Amygdala (tissue), 56 donors: ENCODE data around the gene ATG16L2.

Experiments used
- DNase-seq, 56 donors: peaks; one replicate each; lab custom pipeline; 2025; lab: John Stamatoyannopoulos, UW

Gene ATG16L2, protein sequence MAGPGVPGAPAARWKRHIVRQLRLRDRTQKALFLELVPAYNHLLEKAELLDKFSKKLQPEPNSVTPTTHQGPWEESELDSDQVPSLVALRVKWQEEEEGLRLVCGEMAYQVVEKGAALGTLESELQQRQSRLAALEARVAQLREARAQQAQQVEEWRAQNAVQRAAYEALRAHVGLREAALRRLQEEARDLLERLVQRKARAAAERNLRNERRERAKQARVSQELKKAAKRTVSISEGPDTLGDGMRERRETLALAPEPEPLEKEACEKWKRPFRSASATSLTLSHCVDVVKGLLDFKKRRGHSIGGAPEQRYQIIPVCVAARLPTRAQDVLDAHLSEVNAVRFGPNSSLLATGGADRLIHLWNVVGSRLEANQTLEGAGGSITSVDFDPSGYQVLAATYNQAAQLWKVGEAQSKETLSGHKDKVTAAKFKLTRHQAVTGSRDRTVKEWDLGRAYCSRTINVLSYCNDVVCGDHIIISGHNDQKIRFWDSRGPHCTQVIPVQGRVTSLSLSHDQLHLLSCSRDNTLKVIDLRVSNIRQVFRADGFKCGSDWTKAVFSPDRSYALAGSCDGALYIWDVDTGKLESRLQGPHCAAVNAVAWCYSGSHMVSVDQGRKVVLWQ

DNA sequence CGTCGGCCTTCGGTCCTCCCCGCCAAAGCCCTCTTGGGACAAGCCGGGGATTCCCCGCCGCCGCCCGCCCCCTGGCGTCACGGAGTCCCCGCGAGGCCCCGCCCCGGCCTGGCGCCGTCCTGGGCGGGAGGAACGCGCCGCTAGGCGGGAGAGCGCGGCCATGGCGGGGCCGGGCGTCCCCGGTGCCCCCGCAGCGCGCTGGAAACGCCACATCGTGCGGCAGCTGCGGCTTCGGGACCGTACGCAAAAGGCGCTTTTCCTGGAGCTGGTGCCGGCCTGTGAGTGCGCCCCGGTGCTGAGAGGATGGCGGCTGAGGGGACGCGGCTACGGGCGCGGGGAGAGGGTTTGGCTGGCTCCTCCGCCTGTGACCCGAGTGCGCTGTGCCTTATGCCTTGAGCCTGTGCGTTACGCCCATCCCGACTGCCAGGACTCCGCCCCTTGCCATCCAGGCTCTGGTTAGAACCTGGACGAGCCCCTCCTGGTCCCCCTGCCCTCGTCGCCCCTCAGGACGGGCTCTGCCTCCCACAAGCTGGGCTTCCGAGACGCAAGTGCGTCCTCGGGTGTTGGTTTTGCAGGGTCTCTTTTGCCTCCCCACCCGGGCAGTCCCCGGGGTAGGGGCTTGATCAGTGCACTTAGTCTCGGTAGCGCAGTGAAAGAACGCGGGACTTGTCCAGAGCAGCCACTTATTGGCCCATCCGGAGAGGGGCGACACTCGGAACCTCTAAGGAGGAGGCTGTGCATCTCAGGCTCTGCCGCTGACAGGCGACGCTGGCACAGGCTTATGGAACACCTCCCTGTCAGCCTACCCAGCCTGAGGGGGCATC lies at the start of gene ATG16L2:
ATG16L2 (plus strand) TSS at position 126 of the 824 bp plus-strand sequence; CDS start at position 161, 35 bp downstream.
- peak in 42 of 56 donors; percentile 65 to 96 (median 88) for DNase-seq

DNA sequence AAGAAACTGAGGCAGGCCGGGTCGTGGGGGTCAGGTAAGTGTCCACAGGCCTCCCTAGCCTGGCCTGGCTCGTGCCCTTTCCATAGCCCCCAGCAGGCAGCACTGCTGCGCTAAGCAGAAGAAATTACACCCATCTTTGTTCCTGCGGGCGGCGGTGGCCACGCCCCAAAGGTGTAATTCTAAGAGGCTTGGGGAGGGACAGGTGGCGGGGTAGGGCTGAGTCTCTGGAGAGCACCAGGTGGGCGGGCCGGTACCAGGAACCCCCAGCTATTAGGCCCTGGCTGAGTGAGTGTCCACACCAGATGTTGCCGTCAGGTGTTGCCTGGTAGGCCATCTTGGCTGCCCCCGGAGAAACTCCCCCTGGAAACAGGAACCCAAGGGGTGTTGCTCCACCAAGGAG lies 49.7 kb upstream of the ATG16L2 start:
- DNase-seq, result no peak

DNA sequence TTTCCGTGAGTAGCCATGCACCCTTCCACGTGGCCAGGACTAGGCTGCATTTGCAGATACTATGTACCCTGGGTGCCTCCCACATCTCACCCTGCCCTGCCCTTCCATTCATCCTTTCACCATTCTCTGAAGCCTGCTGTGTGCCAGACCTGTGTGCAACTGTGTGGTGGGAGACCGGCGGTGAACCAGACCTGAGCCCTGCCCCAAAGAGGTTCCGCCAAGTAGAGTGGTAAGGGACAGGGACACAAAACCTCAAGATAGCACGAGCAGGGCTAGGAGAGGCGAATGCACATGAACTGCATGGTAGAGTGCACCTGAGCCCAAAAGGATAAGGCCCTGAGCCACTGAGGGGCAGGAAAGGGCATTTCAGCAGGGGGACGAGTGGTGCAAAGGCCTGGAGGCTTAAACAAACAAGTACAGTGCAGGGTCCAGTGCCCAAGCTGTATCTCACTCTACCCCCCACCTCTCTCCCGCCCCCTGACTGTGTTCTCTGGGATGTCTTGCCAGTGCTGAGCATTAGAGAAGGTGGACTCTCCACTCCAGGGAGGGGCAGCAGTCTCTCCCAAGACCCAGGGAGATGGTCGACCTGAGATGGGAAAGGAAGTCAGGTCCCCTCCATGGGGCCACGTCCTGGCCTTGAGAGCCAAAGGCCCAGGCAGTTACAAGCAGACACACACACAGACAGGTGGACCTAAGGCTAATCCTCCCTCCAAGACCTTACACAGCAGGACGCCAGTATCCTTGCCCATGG lies 47.9 kb upstream of the ATG16L2 start:
- DNase-seq, result no peak

DNA sequence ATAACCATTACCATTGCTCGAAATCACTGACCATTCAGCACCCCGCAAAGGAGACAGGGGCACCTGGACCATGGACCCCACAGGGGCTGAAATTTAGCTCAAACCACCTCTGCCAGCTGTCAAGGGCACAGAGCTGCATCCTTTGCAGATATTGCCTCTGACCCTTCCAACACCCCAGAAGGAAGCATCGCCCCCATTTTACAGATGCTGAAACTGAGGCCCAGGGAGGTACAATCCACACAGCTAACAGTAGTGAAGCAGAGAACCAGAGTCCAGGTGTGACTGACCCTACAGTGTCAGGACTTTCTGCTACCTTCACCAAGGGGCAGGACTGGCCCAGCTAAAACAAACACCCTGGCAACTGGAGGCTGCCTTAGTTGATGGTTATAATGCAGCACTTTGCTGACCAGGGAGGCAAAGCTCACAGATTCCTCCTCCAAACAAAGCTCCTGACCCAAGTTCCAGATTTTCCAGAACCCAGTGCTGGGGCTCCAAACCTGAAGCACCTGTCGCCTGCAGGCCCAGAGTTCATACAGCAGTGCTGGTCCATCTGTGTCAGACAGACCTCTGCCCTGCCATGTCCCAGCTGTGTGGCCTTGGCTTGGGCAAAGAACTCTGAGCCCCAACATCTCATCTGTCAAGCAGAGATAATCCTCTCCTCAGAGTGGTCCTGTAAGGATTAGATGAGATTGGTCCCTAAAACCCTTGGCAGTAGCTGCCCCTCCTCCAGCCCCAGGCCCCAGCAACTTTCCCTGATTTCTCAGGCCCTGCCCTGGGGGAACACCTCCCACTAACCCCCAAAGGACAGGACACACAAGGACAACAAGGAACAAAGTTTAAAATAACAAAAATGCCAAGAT lies 46.8 kb upstream of the ATG16L2 start:
- no peak for DNase-seq

DNA sequence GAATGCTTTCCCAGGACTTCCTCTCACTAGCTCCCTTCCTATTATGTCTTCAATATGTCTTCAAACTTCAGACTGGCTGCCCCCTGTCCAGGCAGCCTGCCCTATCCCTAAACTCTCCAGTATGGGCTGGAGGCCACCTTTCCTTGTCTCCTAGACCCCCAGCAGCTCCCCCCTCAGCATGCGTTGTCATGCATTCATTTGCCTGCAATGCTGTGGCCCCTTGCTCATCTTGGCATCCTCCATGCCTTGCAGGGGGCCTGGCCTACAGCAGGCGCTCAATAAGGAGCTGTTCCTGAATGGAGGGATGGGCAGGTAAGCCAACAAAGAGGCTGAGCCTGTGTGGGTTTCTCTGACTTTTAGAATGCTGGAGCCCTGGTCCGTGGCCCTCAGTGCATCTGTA lies 45.6 kb upstream of the ATG16L2 start:
- no peak for DNase-seq

DNA sequence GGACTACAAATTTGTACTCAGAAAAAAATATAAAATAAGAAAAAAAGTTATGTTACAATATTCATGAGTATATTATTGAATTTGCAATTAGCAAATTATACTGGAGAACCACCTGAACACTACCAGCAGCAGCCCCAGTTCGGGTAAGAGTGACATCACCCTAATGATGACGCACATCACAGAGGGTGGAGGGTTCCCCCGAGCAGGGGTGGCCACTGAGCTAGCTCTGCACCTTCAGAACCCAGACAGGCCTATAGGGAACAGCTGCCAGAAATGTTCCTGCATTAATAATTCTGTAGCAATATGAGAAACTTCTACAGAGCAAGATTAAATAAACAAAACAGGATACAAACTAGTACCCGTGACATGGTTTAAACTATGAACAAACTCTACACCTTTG lies 44.5 kb upstream of the ATG16L2 start:
- no peak for DNase-seq

DNA sequence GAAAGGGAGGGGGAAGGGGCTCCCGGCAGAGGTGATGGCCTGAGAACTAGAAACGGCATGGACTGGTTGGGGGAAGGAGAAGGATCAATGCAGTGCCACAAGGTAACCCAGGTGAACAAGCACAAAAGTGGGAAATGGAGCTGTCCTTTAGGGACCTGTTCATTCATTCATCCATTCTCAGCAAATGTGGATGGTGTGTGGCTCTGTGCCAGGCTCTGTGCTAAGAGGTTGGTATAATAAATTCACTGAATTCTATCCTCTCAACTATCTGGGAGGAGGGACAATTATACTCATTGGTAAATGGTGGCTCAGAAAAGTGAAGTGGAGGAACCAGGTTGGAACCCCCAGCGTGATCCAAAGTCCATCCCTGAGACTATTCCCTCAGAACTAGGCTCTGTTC lies 43.4 kb upstream of the ATG16L2 start:
- no peak for DNase-seq

DNA sequence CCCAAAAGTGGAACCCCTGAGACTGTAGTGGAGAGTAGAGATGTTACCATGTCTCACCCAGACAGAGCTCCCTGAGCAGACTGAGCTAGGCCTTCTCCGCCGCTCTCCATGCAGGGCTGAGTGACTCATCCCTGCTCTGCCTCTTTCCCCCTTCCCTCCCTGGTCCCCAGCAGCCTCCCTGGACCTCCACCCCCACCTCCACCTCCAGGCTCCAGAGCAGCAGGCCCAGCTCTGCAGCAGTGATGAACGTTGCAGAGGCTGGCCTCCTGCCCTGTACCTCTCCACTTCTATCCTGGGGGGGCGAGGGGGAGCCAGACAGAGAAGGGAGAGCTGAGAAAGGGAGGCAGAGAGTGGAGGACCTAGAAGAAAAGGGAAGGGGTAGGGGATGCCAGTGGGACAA lies 42.7 kb upstream of the ATG16L2 start:
- peak in 1 of 56 donors; percentile 16 for DNase-seq

DNA sequence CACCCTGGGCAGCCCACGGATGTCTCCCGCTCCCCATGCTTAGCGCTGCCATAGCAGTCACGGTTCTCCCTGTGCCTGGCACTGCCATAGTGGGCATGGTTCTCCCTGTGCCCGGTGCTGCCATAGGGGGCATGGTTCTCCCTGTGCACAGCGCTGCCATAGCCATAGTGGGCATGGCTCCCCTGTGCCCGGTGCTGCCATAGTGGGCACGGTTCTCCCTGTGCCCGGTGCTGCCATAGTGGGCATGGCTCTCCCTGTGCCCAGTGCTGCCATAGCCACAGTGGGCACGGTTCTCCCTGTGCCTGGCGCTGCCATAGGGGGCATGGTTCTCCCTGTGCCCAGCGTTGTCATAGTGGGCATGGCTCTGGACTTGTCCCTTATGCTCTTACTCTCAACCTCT lies 42.2 kb upstream of the ATG16L2 start:
- DNase-seq, result no peak

DNA sequence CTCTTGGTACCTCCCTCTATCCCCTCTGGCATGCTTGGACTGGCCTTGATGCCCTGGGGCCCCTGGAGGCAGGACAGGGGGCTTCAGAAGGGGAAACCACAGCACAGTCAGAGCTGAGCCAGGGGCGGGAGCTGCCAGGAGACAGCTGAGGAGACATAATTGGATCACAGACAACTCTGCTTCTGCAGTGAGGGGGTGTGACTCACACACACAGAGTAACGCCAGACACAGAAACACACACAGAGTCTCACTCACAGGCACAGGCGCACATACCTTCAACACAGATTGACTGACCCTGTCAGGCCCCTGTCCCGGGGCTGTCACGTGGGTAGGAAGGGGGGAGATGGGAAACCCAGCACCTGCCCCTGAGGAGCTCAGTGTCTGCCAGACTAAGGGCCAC lies 40.9 kb upstream of the ATG16L2 start:
- DNase-seq, result peak in 36 of 56 donors; percentile 20 to 77 (median 44)

DNA sequence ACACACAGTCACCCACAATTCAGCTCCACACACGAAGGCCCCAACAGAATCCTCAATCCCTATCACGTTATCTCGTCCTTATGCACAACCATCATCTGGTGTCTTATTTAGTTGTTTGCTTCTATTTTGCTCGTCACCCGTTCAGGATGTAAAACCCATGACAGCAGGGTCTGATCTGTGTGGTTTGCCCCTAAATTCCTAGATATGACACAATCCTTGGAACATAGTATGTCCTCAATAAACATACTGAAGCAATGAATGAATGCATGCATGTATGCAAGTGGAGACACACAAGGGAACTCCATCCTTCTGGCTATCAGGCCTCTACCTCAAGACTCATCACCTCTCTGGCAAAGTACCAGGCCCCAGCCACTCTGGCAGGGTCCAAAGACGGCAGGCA lies 40.5 kb upstream of the ATG16L2 start:
- no peak for DNase-seq

DNA sequence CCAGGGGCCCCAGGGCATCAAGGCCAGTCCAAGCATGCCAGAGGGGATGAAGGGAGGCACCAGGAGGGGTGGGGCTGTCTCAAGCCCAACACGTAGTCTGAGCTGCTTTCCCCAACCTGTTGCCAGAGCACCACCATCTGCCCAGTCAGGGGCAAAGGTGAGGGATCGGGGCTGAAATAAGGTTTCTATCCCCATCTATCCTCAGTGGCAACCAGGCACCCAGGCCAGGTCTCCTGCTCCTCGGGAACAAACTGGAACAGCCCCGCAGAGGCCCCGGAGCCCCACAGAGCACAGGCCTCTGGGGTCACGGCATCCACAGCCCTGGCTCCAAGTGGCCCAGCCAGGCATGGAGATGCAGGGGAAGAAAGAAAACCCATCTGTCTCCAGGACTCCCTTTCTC lies 39.7 kb upstream of the ATG16L2 start:
- DNase-seq, result no peak

DNA sequence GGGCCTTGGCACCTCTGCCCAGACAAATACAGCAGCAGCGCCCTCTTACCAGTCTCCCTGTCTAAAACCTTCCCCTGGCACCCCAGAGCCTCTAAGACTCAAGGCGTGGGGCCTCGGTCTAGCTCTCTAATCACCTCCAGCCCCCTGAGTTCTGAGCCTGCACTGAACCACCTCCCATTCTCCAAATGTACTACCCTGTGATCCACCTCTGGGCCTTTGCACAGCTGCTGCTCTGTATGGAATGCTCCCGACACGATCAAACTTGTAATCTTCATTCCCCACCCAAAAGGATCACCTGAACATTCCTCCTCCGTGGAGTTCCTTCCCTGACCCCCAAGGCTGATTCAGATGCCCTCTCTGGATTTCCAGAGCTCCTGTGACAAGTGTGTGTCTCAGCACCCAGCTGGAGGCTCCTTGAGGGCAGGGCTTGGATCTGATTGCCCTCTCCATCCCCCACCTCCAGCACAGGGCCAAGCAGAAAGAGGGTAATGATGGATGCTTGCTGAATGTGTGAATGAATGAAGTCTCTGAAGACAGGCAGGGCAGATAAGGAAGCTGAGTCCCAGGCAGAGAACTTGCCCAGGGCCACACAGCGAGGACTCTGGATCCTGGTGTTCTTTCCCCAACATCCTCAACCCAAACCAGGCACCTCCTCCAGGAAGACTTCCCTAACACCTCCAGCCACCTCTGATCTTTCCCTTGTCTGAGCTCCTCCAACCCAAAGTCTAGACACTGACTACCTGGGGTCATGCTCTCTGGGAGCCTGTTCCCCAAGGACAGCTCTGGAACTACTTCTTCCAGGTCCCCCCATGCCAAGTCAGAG lies 38.7 kb upstream of the ATG16L2 start:
- DNase-seq, result no peak

DNA sequence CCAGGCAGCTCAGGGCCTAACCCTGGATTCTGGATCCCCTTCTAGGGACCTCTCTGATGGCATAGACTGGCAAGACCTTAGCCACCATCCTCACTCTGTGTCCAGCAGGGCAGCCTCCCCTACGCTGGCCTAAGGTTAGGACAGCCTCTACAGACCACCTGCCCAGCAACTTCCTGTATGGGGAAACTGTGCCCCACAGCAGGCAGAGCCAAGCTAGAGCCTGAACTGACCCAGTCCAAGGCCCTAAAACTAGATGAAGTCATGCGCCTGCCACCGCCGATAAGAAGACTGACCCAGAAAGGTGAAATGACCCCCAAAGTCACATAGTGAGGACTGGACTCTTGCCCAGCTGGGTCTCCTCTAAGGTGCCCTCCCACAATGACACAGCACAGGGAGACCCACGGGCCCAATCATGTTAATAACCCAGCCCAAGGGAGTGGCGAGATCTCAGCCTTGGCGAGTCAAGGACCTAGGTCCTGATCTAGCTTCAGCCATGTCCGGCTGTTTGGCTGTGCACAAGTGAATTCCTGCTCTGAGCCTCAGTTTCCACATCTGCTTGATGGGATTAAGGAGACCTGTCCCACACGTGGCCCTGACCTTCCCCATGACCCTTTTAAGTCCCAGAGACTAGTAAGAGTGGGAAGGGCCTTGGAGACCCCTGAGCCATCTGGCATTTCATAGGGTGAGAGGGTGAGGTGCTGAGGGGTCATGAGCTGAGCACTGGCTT lies 37.9 kb upstream of the ATG16L2 start:
- DNase-seq, result no peak

DNA sequence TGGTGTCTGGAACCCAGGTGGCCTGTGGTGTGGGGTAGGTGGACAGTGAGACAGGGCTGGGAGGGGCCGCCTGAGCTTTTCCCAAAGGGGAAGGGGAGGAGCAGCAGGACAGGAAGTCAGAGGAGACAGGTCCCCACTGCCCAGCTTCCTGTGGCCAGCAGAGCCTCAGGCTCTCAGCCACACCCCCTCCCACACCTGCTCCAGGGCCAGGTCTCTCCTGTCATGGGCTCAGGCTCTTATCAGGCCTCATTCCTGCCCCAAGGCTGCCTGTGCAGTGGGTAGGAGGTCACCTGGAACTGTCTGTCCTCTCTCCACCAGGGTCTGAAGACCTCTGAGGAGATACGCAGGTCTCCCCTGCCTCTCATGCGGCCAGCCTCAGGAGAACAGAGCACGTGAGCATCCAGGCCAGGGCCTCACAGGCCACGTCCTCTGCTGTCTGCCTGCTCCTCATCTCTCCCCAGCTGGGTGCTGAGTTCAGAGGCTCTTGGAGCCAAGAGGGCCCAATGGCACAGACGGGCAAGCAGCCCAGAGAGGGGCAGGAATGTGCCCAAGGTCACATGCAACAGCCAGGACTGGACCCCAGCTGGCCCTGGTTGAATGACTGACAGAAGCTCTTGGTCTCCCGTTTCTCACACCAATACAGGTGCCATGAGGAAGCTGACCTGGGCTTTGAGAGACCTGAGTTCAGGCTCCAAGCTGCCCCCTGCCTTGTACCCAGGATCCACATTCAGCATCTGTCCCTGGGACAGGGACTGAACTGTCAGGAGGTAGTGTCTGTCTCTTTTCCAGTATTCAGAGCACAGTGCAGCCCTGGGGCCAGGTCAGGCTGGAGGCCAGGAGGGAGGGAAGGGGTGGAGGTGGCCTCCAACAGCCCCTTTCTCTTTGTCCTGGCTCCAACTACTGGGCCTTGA lies 37.1 kb upstream of the ATG16L2 start:
- peak in 44 of 56 donors; percentile 24 to 86 (median 60) for DNase-seq

DNA sequence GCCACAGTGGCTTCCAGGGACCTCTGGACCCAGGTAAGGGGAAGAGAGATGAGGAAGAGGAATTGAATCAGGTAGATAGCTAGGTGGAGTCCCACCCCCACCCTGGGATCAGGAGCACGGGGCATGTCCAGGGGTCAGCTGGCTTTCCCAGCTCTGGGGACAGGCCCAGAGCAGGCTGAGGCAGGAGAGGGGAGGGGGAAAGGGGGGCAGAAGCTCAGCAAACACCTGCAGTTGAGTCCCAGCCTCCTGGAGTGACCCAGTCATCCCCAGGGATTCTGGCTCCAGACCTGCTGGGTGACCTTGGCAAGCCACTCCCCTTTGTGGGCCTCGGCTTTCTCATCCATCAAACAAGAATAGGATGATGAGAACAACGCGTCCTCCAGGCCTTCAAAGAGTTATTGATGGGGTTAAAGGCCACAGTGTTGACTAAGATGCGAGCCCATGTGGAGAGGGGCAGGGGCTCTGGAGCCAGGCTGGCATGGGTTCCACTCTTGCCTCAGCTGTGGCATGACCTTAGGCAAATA lies 36.4 kb upstream of the ATG16L2 start:
- peak in 9 of 56 donors; percentile 17 to 50 (median 37) for DNase-seq
